Measurements from ENCODE around the gene NXPH3. TPM values are rescaled to one million over a fixed set of nuclear protein-coding genes. Genes with fewer than 3 reads are reported as not detected.

Gene NXPH3
- total and polyA plus RNA-seq, 10 of the 15 experiments (the other 5 are each of a cell fraction or from before 2014, with no cell fraction given) = 0.08 to 0.35 (median 0.12) TPM; not detected in 2

DNA sequence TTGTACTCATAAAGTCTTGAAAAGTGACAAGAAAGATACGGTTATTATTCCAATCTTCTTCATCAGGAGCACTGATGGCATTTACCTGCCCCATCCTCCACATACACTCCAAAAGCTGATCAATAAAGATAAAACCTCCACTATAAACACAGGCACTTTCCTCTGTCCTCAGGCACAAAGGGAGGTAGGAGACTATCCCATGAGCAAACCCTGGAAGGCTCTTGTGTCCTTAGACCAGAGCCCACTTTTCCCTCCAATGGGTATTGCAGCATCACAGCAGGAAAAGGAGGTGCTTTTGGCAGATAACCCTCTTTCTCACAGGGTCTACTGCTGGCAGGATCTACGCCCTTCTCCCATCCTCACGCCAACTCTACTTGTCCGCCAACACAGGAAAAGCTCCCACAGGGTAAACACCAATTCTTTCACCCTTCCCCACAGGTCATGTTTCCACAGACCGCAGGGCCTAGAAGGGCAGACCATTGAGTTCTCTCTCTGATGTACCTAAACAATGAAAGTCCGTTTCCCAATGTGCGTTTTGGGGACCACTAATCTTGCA, 28.7 kb downstream of the NXPH3 start:
- no peak overlapping the region for H2AFZ ChIP-seq (ENCODE audit: control insufficient read depth, low read depth, low read length)
- H3K9me3 ChIP-seq (replicated peaks; ENCODE audit: control insufficient read depth, insufficient read depth, low read length) = no peaks in the 10 kb centered on the region
- no peak overlapping the region for H3K9ac ChIP-seq (ENCODE audit: control insufficient read depth, insufficient read depth, low read length)
- in situ Hi-C loops (cut with MboI) = no loop called here
- ATAC-seq (no peak), FAIRE-seq (no peak), DNase-seq (ENCODE audit: low read depth, low spot score) (no peak)
- RAD21 ChIA-PET (ENCODE audit: unreplicated experiment) = no interaction called here
- POLR2A ChIA-PET = interaction anchor here (0.6 kb wide), 1 partner anchor 200 kb away, joined by 6 read pairs; no protein-coding TSS in a partner anchor
- no peak overlapping the region for H3K27ac ChIP-seq (ENCODE audit: control insufficient read depth, insufficient read depth)
- H3K4me2 ChIP-seq (ENCODE audit: control insufficient read depth, insufficient read depth) = no peak overlapping the region
- peaks cover 10 to 19% of the 10 kb centered on the region in 2 experiments for H3K36me3 ChIP-seq (ENCODE audit: control insufficient read depth in 2 of 2, insufficient read depth in 2 of 2, low read length in 1 of 2)
- no TSS peak for BruUV-seq (replicated peaks)
- WGBS (ENCODE audit: insufficient coverage, insufficient replicate concordance, low lambda C conversion rate, missing lambda C conversion rate) = 93% methylated on average over 7 of the region's 7 CpGs
- H3K4me1 ChIP-seq (ENCODE audit: control insufficient read depth, insufficient read depth, low read length) = no peaks in the 10 kb centered on the region
- CTCF ChIA-PET = interaction anchor here (1.6 kb wide), 1 partner anchor 490 kb away, joined by 3 read pairs; no protein-coding TSS in a partner anchor
- SMC1A ChIA-PET (ENCODE audit: uncharacterized antibody, unreplicated experiment) = interaction anchor here (1.6 kb wide), 1 partner anchor 11 kb away, joined by 4 read pairs; no protein-coding TSS in a partner anchor
- H3K79me2 ChIP-seq (ENCODE audit: control insufficient read depth, insufficient read depth, low read length) = no peaks in the 10 kb centered on the region
- no peaks in the 10 kb centered on the region for H4K20me1 ChIP-seq (ENCODE audit: control insufficient read depth, insufficient read depth)
- TF ChIP-seq IKZF1 (conservative IDR thresholded peaks at IDR 0.05) (no peak), TCF7 (IDR thresholded peaks at IDR 0.05; ENCODE audit: borderline replicate concordance) (no peak), SMAD1 (IDR thresholded peaks at IDR 0.05; ENCODE audit: low read depth, partially characterized antibody) (no peak), RCOR1 (conservative IDR thresholded peaks at IDR 0.05; ENCODE audit: low read depth, low read length) (no peak), LARP7 (IDR thresholded peaks at IDR 0.05) (no peak), RFX5 (IDR thresholded peaks at IDR 0.05; ENCODE audit: low read depth, low read length) (no peak), E2F4 (IDR thresholded peaks at IDR 0.05; ENCODE audit: low read depth, low read length) (no peak), MEF2B (IDR thresholded peaks at IDR 0.05; ENCODE audit: partially characterized antibody, poor library complexity, severe bottlenecking) (no peak), TCF3 (IDR thresholded peaks at IDR 0.05; ENCODE audit: borderline replicate concordance, insufficient read depth, low read depth, low read length) (no peak)
- TF ChIP-seq, protein P1, sequence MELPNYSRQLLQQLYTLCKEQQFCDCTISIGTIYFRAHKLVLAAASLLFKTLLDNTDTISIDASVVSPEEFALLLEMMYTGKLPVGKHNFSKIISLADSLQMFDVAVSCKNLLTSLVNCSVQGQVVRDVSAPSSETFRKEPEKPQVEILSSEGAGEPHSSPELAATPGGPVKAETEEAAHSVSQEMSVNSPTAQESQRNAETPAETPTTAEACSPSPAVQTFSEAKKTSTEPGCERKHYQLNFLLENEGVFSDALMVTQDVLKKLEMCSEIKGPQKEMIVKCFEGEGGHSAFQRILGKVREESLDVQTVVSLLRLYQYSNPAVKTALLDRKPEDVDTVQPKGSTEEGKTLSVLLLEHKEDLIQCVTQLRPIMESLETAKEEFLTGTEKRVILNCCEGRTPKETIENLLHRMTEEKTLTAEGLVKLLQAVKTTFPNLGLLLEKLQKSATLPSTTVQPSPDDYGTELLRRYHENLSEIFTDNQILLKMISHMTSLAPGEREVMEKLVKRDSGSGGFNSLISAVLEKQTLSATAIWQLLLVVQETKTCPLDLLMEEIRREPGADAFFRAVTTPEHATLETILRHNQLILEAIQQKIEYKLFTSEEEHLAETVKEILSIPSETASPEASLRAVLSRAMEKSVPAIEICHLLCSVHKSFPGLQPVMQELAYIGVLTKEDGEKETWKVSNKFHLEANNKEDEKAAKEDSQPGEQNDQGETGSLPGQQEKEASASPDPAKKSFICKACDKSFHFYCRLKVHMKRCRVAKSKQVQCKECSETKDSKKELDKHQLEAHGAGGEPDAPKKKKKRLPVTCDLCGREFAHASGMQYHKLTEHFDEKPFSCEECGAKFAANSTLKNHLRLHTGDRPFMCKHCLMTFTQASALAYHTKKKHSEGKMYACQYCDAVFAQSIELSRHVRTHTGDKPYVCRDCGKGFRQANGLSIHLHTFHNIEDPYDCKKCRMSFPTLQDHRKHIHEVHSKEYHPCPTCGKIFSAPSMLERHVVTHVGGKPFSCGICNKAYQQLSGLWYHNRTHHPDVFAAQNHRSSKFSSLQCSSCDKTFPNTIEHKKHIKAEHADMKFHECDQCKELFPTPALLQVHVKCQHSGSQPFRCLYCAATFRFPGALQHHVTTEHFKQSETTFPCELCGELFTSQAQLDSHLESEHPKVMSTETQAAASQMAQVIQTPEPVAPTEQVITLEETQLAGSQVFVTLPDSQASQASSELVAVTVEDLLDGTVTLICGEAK (IDR thresholded peaks at IDR 0.05; ENCODE audit: borderline replicate concordance) = no peak
- TF ChIP-seq, protein P2, sequence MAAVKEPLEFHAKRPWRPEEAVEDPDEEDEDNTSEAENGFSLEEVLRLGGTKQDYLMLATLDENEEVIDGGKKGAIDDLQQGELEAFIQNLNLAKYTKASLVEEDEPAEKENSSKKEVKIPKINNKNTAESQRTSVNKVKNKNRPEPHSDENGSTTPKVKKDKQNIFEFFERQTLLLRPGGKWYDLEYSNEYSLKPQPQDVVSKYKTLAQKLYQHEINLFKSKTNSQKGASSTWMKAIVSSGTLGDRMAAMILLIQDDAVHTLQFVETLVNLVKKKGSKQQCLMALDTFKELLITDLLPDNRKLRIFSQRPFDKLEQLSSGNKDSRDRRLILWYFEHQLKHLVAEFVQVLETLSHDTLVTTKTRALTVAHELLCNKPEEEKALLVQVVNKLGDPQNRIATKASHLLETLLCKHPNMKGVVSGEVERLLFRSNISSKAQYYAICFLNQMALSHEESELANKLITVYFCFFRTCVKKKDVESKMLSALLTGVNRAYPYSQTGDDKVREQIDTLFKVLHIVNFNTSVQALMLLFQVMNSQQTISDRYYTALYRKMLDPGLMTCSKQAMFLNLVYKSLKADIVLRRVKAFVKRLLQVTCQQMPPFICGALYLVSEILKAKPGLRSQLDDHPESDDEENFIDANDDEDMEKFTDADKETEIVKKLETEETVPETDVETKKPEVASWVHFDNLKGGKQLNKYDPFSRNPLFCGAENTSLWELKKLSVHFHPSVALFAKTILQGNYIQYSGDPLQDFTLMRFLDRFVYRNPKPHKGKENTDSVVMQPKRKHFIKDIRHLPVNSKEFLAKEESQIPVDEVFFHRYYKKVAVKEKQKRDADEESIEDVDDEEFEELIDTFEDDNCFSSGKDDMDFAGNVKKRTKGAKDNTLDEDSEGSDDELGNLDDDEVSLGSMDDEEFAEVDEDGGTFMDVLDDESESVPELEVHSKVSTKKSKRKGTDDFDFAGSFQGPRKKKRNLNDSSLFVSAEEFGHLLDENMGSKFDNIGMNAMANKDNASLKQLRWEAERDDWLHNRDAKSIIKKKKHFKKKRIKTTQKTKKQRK (IDR thresholded peaks at IDR 0.05; ENCODE audit: low read depth, low read length) = no peak
- intact Hi-C loops (cut with micrococcal nuclease; ENCODE audit: unreplicated experiment) = no loop called here
- H3K27me3 ChIP-seq (replicated peaks in 1 of 2; ENCODE audit: control insufficient read depth in 2 of 2, insufficient read depth in 2 of 2, low read length in 1 of 2) = no peaks in the 10 kb centered on the region
- H3K4me3 ChIP-seq = no peak overlapping the region

Measured in GM12878 (cell line).